ENCODE results near the gene DRAM1. TPM values are rescaled to one million over a fixed set of nuclear protein-coding genes. Genes with fewer than 3 reads are reported as not detected.
"Not testable (repeated sequence)": the region's sequence is repeated elsewhere in the genome, so short reads cannot be mapped to it uniquely, and the experiment has no call there.

DRAM1 gene
- total and polyA plus RNA-seq, 2 donors (not counting 1 experiment from before 2014, with no cell fraction given): 155 to 184 TPM

DNA sequence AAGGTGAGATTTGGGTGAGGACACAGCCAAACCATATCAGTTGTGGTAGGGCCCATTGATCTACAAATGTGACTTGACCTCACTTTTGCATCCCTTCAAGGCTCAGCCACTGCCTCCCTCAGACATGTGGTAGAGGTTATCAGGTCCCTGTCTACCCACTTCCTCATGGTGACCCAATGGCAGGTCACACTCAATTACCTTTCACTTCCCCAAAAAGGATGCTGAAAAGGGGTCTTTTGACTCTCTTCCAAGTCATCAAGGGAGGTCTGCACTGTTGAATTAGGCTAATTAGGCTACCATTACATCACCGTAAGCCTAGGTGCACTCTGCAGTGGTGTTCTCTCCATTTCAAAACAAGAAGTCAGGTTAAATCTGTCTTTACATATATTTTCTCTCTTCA, 22.6 kb upstream of the DRAM1 start:
- no peak overlapping the region for H3K4me2 ChIP-seq (ENCODE audit: extremely low read depth, insufficient read depth, low read length)
- no peak overlapping the region for H2AFZ ChIP-seq (ENCODE audit: low read length)

DNA sequence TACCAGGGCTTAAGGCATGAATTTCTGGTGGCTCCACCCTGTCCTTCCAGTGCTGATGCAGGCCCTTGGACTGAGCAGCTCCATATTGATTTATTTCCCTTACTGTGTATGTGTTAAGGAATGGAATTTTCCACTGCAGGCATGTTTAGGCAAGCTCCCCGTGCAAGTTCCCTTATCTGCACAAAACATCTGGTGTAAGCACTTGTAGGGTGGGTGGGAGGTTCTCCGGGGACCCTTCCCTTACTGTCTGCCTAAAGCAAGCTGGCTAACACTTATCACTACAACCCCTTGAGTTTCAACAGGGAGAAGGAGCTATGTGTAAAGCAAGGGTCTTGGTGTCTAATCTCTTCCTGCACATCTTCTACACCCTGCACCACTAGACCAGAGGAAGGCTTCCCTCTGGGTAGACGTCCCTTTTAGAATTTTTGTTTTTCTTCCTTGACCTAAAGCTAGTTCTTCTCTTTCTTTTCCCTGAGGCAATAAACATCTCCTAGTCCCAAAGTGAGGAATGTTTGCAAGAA, 22.0 kb upstream of the DRAM1 start:
- peak overlapping the region; percentile 37 for H2AFZ ChIP-seq (ENCODE audit: low read length)
- H3K27ac ChIP-seq (ENCODE audit: insufficient read depth, low read length): no peak overlapping the region
- peak; percentile 45 to 58 for DNase-seq (ENCODE audit: low read depth in 2 of 2)
- H3K9me3 ChIP-seq (ENCODE audit: control insufficient read depth, insufficient read depth, low read depth, low read length): no peaks in the 10 kb centered on the region
- no peak overlapping the region for H3K4me3 ChIP-seq (replicated peaks in 1 of 4; ENCODE audit: control extremely low read depth in 1 of 4, insufficient read depth in 1 of 4, low read depth in 3 of 4, low read length in 4 of 4)
- no peaks in the 10 kb centered on the region for H4K20me1 ChIP-seq (ENCODE audit: control insufficient read depth, extremely low read depth, insufficient read depth, low read length)
- no peak overlapping the region for H3K4me2 ChIP-seq (ENCODE audit: extremely low read depth, insufficient read depth, low read length)
- TF ChIP-seq EZH2 (IDR thresholded peaks at IDR 0.05; ENCODE audit: low read length, missing control alignments): no peak
- no peak for TF ChIP-seq CTCF (conservative IDR thresholded peaks at IDR 0.05 in 1 of 2, IDR thresholded peaks at IDR 0.05 in 1 of 2; ENCODE audit: low read depth in 1 of 2, low read length in 2 of 2)
- H3K79me2 ChIP-seq (ENCODE audit: control insufficient read depth, insufficient read depth, low read length): no peaks in the 10 kb centered on the region
- H3K36me3 ChIP-seq (ENCODE audit: control insufficient read depth, insufficient read depth, low read length): no peaks in the 10 kb centered on the region
- peaks cover 5% of the 10 kb centered on the region for H3K4me1 ChIP-seq (ENCODE audit: control insufficient read depth, extremely low read depth, insufficient read depth, low read length)
- H3K9ac ChIP-seq (ENCODE audit: insufficient read depth, low read length): no peak overlapping the region
- no peaks in the 10 kb centered on the region for H3K27me3 ChIP-seq (ENCODE audit: control insufficient read depth, insufficient read depth, low read length)

More for the DNA sequence above, 22.6 kb upstream of the DRAM1 start:
- no peaks in the 10 kb centered on the region for H3K36me3 ChIP-seq (ENCODE audit: control insufficient read depth, insufficient read depth, low read length)
- H3K27me3 ChIP-seq (ENCODE audit: control insufficient read depth, insufficient read depth, low read length): no peaks in the 10 kb centered on the region
- peaks cover 5% of the 10 kb centered on the region for H3K4me1 ChIP-seq (ENCODE audit: control insufficient read depth, extremely low read depth, insufficient read depth, low read length)
- no peak overlapping the region for H3K27ac ChIP-seq (ENCODE audit: insufficient read depth, low read length)
- no peak for DNase-seq (ENCODE audit: low read depth in 2 of 2)
- no peaks in the 10 kb centered on the region for H3K79me2 ChIP-seq (ENCODE audit: control insufficient read depth, insufficient read depth, low read length)
- H3K9me3 ChIP-seq (ENCODE audit: control insufficient read depth, insufficient read depth, low read depth, low read length): no peaks in the 10 kb centered on the region
- no peak overlapping the region for H3K4me3 ChIP-seq (replicated peaks in 1 of 4; ENCODE audit: control extremely low read depth in 1 of 4, insufficient read depth in 1 of 4, low read depth in 3 of 4, low read length in 4 of 4)
- H3K9ac ChIP-seq (ENCODE audit: insufficient read depth, low read length): no peak overlapping the region
- TF ChIP-seq CTCF (conservative IDR thresholded peaks at IDR 0.05 in 1 of 2, IDR thresholded peaks at IDR 0.05 in 1 of 2; ENCODE audit: low read depth in 1 of 2, low read length in 2 of 2) (no peak), EZH2 (IDR thresholded peaks at IDR 0.05; ENCODE audit: low read length, missing control alignments) (no peak)
- no peaks in the 10 kb centered on the region for H4K20me1 ChIP-seq (ENCODE audit: control insufficient read depth, extremely low read depth, insufficient read depth, low read length)

DNA sequence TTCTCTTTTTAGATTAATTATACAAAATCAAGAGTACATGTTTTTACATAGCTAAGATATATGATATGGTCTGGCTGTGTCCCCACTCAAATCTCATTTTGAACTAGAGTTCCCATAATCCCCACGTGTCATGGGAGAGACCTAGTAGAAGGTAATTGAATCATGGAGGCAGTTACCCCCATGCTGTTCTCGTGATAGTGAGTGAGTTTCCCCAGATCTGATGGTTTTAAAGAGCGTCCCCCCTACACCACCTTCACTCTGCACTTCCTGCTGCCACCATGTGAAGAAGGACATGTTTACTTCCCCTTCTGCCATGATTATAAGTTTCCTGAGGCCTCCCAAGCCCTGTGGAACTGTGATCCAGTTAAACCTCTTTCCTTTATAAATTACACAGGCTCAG, 21.4 kb upstream of the DRAM1 start:
- no peak overlapping the region for H3K4me2 ChIP-seq (ENCODE audit: extremely low read depth, insufficient read depth, low read length)

GRCh38 chr12:101856614-101857013, 20.8 kb upstream of the DRAM1 start:
- not testable (repeated sequence) for H3K4me3 ChIP-seq (replicated peaks in 1 of 4; ENCODE audit: control extremely low read depth in 1 of 4, insufficient read depth in 1 of 4, low read depth in 3 of 4, low read length in 4 of 4); H3K36me3 ChIP-seq (ENCODE audit: control insufficient read depth, insufficient read depth, low read length); H3K27ac ChIP-seq (ENCODE audit: insufficient read depth, low read length); H2AFZ ChIP-seq (ENCODE audit: low read length); H4K20me1 ChIP-seq (ENCODE audit: control insufficient read depth, extremely low read depth, insufficient read depth, low read length); H3K4me1 ChIP-seq (ENCODE audit: control insufficient read depth, extremely low read depth, insufficient read depth, low read length); H3K27me3 ChIP-seq (ENCODE audit: control insufficient read depth, insufficient read depth, low read length); H3K9ac ChIP-seq (ENCODE audit: insufficient read depth, low read length); DNase-seq (ENCODE audit: low read depth in 2 of 2); H3K9me3 ChIP-seq (ENCODE audit: control insufficient read depth, insufficient read depth, low read depth, low read length); H3K79me2 ChIP-seq (ENCODE audit: control insufficient read depth, insufficient read depth, low read length)
- H3K4me2 ChIP-seq (ENCODE audit: extremely low read depth, insufficient read depth, low read length): peak overlapping the region; percentile 2

More for the DNA sequence above, 21.4 kb upstream of the DRAM1 start:
- H3K36me3 ChIP-seq (ENCODE audit: control insufficient read depth, insufficient read depth, low read length): no peaks in the 10 kb centered on the region
- no peak for DNase-seq (ENCODE audit: low read depth in 2 of 2)
- peaks cover 5% of the 10 kb centered on the region for H3K4me1 ChIP-seq (ENCODE audit: control insufficient read depth, extremely low read depth, insufficient read depth, low read length)
- H3K9me3 ChIP-seq (ENCODE audit: control insufficient read depth, insufficient read depth, low read depth, low read length): no peaks in the 10 kb centered on the region
- no peak overlapping the region for H3K9ac ChIP-seq (ENCODE audit: insufficient read depth, low read length)
- H2AFZ ChIP-seq (ENCODE audit: low read length): no peak overlapping the region
- H4K20me1 ChIP-seq (ENCODE audit: control insufficient read depth, extremely low read depth, insufficient read depth, low read length): no peaks in the 10 kb centered on the region
- TF ChIP-seq EZH2 (IDR thresholded peaks at IDR 0.05; ENCODE audit: low read length, missing control alignments): no peak
- TF ChIP-seq CTCF (conservative IDR thresholded peaks at IDR 0.05 in 1 of 2, IDR thresholded peaks at IDR 0.05 in 1 of 2; ENCODE audit: low read depth in 1 of 2, low read length in 2 of 2): no peak
- no peak overlapping the region for H3K4me3 ChIP-seq (replicated peaks in 1 of 4; ENCODE audit: control extremely low read depth in 1 of 4, insufficient read depth in 1 of 4, low read depth in 3 of 4, low read length in 4 of 4)
- no peak overlapping the region for H3K27ac ChIP-seq (ENCODE audit: insufficient read depth, low read length)
- H3K27me3 ChIP-seq (ENCODE audit: control insufficient read depth, insufficient read depth, low read length): no peaks in the 10 kb centered on the region
- no peaks in the 10 kb centered on the region for H3K79me2 ChIP-seq (ENCODE audit: control insufficient read depth, insufficient read depth, low read length)

Data from fibroblast of lung (primary cell).